DND-41 (cell line): ENCODE results near the gene CRIP1.

Source experiments
- ATAC-seq: fragments of 200-7000 bp; cut with Tn5 transposase; 3 replicates; pipeline ENCODE4 v1.9.1; 2021; ENCODE audit warnings: low read depth; ENCODE audit not compliant: insufficient read depth
- DNase-seq: peaks from one replicate; pipeline ENCODE4 v3.0.0-alpha.2; 2020
- H2AFZ ChIP-seq: 2 replicates; pipeline ENCODE4 v1.6.0; 2012; ENCODE audit warnings: low read depth, low read length
- H3K27ac ChIP-seq: 2 replicates; pipeline ENCODE4 v1.5.1; 2012; ENCODE audit warnings: low read length, inconsistent platforms
- H3K27me3 ChIP-seq: fragments of 200-600 bp; sonication (generic); 2 replicates; pipeline ENCODE4 v1.6.0; 2012; ENCODE audit warnings: low read length, mild to moderate bottlenecking, inconsistent platforms; ENCODE audit not compliant: insufficient read depth, poor library complexity
- H3K36me3 ChIP-seq: 2 replicates; pipeline ENCODE4 v1.5.1; 2012; ENCODE audit warnings: low read length, inconsistent platforms; ENCODE audit not compliant: insufficient read depth
- H3K4me1 ChIP-seq: 2 replicates; pipeline ENCODE4 v1.5.1; 2012; ENCODE audit warnings: mild to moderate bottlenecking, low read length; ENCODE audit not compliant: insufficient read depth
- H3K4me2 ChIP-seq: 2 replicates; pipeline ENCODE4 v1.6.0; 2012; ENCODE audit warnings: mild to moderate bottlenecking, moderate library complexity, low read length, inconsistent platforms; ENCODE audit not compliant: insufficient read depth
- H3K4me3 ChIP-seq, 2 experiments: fragments of 200-600 bp in 1 of 2; shearing (Covaris generic) in 1 of 2; 2 replicates each; pipeline ENCODE4 v1.5.1; 2012 to 2016; ENCODE audit warnings: inconsistent platforms in 2 of 2, low read length in 2 of 2, mild to moderate bottlenecking in 2 of 2, low read depth in 1 of 2, moderate library complexity in 1 of 2
- H3K79me2 ChIP-seq: 2 replicates; pipeline ENCODE4 v1.6.0; 2012; ENCODE audit warnings: low read length, inconsistent platforms; ENCODE audit not compliant: insufficient read depth
- H3K9ac ChIP-seq: 2 replicates; pipeline ENCODE4 v1.6.0; 2012; ENCODE audit warnings: low read depth, mild to moderate bottlenecking, inconsistent platforms, low read length, moderate library complexity
- H3K9me3 ChIP-seq: 2 replicates; pipeline ENCODE4 v1.5.1; 2012; ENCODE audit warnings: low read length, moderate library complexity, mild to moderate bottlenecking, inconsistent platforms; ENCODE audit not compliant: insufficient read depth, severe bottlenecking
- H4K20me1 ChIP-seq: 2 replicates; pipeline ENCODE4 v1.6.0; 2012; ENCODE audit warnings: low read length; ENCODE audit not compliant: insufficient read depth
- EZH2 ChIP-seq: IDR thresholded peaks from 3 replicates; pipeline ENCODE4 v1.6.1; 2012; ENCODE audit warnings: borderline replicate concordance, low read depth, mild to moderate bottlenecking, moderate library complexity, low read length, inconsistent platforms; ENCODE audit not compliant: severe bottlenecking
- TF ChIP-seq, protein P1 (sequence below): IDR thresholded peaks from 2 replicates; pipeline ENCODE4 v1.5.1; 2012; ENCODE audit warnings: borderline replicate concordance, low read length, moderate library complexity, mild to moderate bottlenecking; ENCODE audit not compliant: poor library complexity, severe bottlenecking; ENCODE audit errors: extremely low read depth

The CRIP1 gene, protein sequence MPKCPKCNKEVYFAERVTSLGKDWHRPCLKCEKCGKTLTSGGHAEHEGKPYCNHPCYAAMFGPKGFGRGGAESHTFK

DNA sequence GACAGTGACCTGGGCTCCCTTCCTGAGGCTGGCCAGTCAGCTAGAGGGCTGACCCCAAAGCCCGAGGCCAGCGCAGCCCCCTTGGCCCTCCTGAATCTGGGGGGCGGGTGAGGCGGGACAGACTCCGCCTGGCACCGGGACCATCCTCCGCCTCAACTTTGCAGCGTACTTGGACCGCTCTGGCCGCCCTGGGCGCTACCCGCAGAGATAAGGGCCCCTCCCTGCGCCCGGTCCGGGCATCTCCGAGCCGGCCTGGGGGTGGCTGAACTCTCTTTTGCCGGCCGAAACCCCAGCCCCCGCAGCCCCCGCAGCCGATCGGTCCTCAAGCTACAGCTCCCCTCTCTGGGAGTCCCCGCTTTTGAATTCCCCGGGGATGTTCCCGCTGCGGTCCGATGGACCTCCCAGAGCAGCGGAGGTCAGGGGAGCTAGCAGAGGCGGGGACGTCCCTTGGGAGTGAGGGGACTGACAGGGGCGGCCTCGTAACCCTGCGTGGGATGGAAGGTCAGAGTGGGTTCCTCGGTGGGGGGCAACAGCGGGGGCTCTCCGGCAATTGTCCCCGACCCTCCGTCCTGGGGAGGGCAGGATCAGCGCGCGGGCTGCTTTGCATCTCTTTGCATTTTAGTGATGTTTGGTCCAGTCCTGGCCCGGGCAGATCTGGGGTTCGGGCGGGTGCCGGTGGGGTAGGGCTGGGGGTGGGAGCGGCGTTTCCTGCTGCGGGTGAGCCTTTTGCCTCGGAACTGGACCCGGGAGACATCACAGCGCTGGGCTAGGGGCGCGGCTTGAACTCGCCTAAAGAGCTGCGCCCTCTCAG is at the start of gene CRIP1:
Gene CRIP1 (plus strand): TSS at position 724 of the 811 bp plus-strand sequence. CDS start 374 bp downstream, outside the sequence.
- H3K27me3 ChIP-seq, result peaks cover under 1% of the 10 kb centered on the region
- no peak for DNase-seq
- ATAC-seq, result no peak
- no peaks in the 10 kb centered on the region; the same call in 1 of the 2 replicates for H3K36me3 ChIP-seq
- H2AFZ ChIP-seq, result no peak within 1 kb of the TSS
- H3K4me3 ChIP-seq, result no peak within 1 kb of the TSS
- peak within 1 kb of the TSS; percentile 47 for H3K4me2 ChIP-seq
- no peaks in the 10 kb centered on the region for H3K9me3 ChIP-seq
- H4K20me1 ChIP-seq, result peaks cover 6% of the 10 kb centered on the region
- H3K4me1 ChIP-seq, result peaks cover 40% of the 10 kb centered on the region
- H3K79me2 ChIP-seq, result no peaks in the 10 kb centered on the region; the same call in 1 of the 2 replicates
- H3K27ac ChIP-seq, result no peak within 1 kb of the TSS
- H3K9ac ChIP-seq, result peak within 1 kb of the TSS; percentile 30; the same call in 1 of the 2 replicates
- no peak for TF ChIP-seq EZH2
- TF ChIP-seq, protein P1, sequence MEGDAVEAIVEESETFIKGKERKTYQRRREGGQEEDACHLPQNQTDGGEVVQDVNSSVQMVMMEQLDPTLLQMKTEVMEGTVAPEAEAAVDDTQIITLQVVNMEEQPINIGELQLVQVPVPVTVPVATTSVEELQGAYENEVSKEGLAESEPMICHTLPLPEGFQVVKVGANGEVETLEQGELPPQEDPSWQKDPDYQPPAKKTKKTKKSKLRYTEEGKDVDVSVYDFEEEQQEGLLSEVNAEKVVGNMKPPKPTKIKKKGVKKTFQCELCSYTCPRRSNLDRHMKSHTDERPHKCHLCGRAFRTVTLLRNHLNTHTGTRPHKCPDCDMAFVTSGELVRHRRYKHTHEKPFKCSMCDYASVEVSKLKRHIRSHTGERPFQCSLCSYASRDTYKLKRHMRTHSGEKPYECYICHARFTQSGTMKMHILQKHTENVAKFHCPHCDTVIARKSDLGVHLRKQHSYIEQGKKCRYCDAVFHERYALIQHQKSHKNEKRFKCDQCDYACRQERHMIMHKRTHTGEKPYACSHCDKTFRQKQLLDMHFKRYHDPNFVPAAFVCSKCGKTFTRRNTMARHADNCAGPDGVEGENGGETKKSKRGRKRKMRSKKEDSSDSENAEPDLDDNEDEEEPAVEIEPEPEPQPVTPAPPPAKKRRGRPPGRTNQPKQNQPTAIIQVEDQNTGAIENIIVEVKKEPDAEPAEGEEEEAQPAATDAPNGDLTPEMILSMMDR, result no peak

DNA sequence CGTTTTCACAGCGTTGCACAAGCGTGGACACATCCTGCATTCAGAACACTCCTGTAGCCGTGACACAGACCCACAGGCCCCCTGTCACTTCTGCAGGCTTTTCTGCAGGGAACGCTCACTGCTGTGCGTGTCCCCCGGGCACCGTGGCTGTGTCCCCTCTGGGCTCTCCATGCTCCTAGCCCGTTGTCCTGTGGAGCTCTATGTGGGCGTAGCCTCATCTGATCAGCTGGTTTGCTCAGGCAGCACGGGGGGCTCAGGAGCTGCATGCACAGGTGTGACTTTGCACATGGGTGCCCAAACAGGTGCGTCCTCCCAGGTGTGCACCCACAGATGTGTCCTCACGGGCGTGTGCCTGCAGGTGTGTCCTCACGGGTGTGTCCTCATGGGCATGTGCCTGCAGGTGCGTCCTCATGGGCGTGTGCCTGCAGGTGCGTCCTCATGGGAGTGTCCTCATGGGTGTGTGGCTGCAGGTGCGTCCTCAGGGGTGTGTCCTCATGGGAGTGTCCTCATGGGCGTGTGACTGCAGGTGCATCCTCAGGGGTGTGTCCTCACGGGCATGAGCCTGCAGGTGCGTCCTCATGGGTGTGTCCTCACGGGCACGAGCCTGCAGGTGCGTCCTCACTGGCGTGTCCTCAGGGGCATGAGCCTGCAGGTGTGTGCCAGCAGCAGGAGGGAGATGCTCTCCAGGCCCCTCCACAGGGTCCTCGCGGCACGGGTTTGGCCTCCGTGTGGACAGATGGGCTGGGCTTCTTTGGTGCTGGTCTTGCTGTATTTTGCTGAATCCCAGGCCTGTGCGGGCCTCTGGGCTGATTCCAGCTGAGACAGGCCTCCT is 49.6 kb upstream of the CRIP1 start:
- Histone ChIP-seq H3K27ac (no peak overlapping the region), H3K79me2 (peaks cover 90% of the 10 kb centered on the region), H3K9me3 (no peaks in the 10 kb centered on the region), H4K20me1 (peaks cover 85% of the 10 kb centered on the region), H3K4me2 (no peak overlapping the region), H3K9ac (no peak overlapping the region), H3K4me1 (no peaks in the 10 kb centered on the region), H3K27me3 (no peaks in the 10 kb centered on the region), H3K4me3 (no peak overlapping the region), H2AFZ (no peak overlapping the region), H3K36me3 (peaks cover 65% of the 10 kb centered on the region)
- ATAC-seq, result no peak
- DNase-seq, result no peak
- TF ChIP-seq, protein P1, result no peak
- no peak for TF ChIP-seq EZH2

DNA sequence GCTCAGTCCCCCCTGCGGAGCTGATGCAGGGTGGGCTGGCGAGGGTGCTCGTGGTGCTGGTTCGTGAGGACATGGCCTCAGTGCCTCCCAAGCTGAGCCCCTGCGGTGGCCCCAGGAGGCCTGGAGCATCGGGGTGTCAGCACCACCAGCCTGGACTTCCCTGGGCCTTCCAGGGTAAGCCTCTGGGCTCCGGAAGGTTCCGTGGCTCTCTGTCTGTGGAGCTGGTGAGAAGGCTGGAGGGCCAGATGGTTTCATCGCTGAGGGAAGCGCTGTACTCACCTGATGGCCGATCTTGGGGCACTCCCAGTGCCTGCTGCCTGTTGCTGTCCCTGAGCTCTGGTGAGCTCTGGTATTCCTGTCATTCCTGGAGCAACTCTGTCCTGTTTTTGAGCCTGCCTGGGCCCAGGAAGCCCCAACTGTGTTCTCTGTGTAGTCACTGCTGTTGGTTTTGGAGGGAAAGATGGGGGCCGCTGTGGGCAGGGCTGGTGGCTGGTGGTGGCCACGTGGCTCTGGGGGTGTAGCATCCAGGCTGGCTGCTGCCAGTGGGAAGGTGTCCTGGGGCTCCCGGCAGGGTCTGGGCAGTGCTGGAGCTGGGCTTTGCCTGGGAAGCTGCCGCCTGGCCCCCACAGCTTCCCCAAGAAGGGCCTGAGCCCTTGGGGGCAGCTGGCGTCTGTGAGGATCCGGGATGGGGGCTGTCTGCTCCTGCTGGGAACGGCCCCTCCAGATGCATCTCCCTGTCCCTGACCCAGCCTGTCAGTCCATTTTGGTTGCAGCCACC is 48.8 kb upstream of the CRIP1 start:
- Histone ChIP-seq H3K4me1 (no peaks in the 10 kb centered on the region), H2AFZ (no peak overlapping the region), H3K9me3 (no peaks in the 10 kb centered on the region), H4K20me1 (peaks cover 88% of the 10 kb centered on the region), H3K79me2 (peaks cover 90% of the 10 kb centered on the region), H3K36me3 (peaks cover 73% of the 10 kb centered on the region), H3K4me2 (no peak overlapping the region), H3K9ac (no peak overlapping the region), H3K27me3 (no peaks in the 10 kb centered on the region), H3K4me3 (no peak overlapping the region), H3K27ac (no peak overlapping the region)
- no peak for TF ChIP-seq EZH2
- TF ChIP-seq, protein P1, result no peak
- DNase-seq (no peak), ATAC-seq (no peak)
